Natural killer cell (primary cell): ENCODE measurements around the gene GPLD1. TPM values are rescaled to one million over a fixed set of nuclear protein-coding genes. Genes with fewer than 3 reads are reported as not detected.

Experiments used
- ATAC-seq, 3 donors: fragments of 150-1000 bp in 2 of 3; fragments of 200-7000 bp in 1 of 3; cut with Tn5 transposase; 1 replicate in 1 of 3; 2 replicates in 2 of 3; pipeline ENCODE4 v1.10.0; 2021; ENCODE audit warnings: mild to moderate bottlenecking in 2 of 3, moderate library complexity in 2 of 3
- DNase-seq, 2 donors: peaks; one replicate each; pipeline versions ENCODE4 v3.0.0 to v3.0.0-alpha.2; 2013 to 2021; ENCODE audit warnings: mixed read lengths in 1 of 2
- H3K27ac ChIP-seq: one replicate; pipeline ENCODE4 v1.5.1; 2013; ENCODE audit warnings: mild to moderate bottlenecking, low read length
- H3K27me3 ChIP-seq: one replicate; pipeline ENCODE4 v1.6.1; 2013; ENCODE audit warnings: low read length; ENCODE audit not compliant: control insufficient read depth, insufficient read depth
- H3K36me3 ChIP-seq: one replicate; pipeline ENCODE4 v1.6.1; 2013; ENCODE audit warnings: low read length; ENCODE audit not compliant: control insufficient read depth, insufficient read depth
- H3K4me1 ChIP-seq: one replicate; pipeline ENCODE4 v1.6.1; 2013; ENCODE audit warnings: low read length; ENCODE audit not compliant: control insufficient read depth, insufficient read depth
- H3K4me3 ChIP-seq: one replicate; pipeline ENCODE4 v1.5.1; 2013; ENCODE audit warnings: low read length
- H3K9me3 ChIP-seq: one replicate; pipeline ENCODE4 v1.6.1; 2013; ENCODE audit warnings: low read length; ENCODE audit not compliant: control insufficient read depth, insufficient read depth
- H3K27ac Mint-ChIP-seq, 2 donors: one replicate each; pipeline ENCODE4 v1.8.0; 2022; ENCODE audit warnings: mild to moderate bottlenecking in 2 of 2, mixed read lengths in 2 of 2, moderate library complexity in 1 of 2
- H3K27me3 Mint-ChIP-seq, 2 donors: one replicate each; pipeline ENCODE4 v1.8.0; 2022; ENCODE audit warnings: low read depth in 2 of 2, mixed read lengths in 2 of 2
- H3K36me3 Mint-ChIP-seq: one replicate; pipeline ENCODE4 v1.8.0; 2022; ENCODE audit warnings: mixed read lengths
- H3K4me1 Mint-ChIP-seq, 2 donors: one replicate each; pipeline ENCODE4 v1.8.0; 2022; ENCODE audit warnings: mixed read lengths in 2 of 2
- H3K4me3 Mint-ChIP-seq: one replicate; pipeline ENCODE4 v1.8.0; 2022; ENCODE audit warnings: mild to moderate bottlenecking, moderate library complexity, mixed read lengths
- H3K9me3 Mint-ChIP-seq, 2 donors: one replicate each; pipeline ENCODE4 v1.8.0; 2022; ENCODE audit warnings: mixed read lengths in 2 of 2
- WGBS: methylation state at CpG from one replicate; pipeline ENCODE4 v1.1.7; 2013; ENCODE audit warnings: missing lambda C conversion rate; ENCODE audit not compliant: insufficient coverage; 5-methylcytosine and 5-hydroxymethylcytosine counted together
- intact Hi-C: fragments of 100-400 bp; cut with micrococcal nuclease; formaldehyde crosslinking; loops from one replicate; pipeline ENCODE4 v1.14.2; 2022
- total RNA-seq, 4 donors: library from RNA; stranded (reverse); fragments of 120-200 nt in 1 of 4; gene quantifications; one replicate each; pipeline versions ENCODE4 v1.2.3 to v1.2.4, GENCODE V29; 2013 to 2022
- TF ChIP-seq, protein P1 (sequence below): fragments of 200-600 bp; IDR thresholded peaks from one replicate; pipeline ENCODE4 v1.8.0; 2022; ENCODE audit warnings: antibody characterized with exemption

GPLD1 gene
- total RNA-seq, 3 donors from 2014 or later (not counting 1 experiment from before 2014, with no cell fraction given) = 0.86 to 1.3 (median 0.88) TPM

DNA sequence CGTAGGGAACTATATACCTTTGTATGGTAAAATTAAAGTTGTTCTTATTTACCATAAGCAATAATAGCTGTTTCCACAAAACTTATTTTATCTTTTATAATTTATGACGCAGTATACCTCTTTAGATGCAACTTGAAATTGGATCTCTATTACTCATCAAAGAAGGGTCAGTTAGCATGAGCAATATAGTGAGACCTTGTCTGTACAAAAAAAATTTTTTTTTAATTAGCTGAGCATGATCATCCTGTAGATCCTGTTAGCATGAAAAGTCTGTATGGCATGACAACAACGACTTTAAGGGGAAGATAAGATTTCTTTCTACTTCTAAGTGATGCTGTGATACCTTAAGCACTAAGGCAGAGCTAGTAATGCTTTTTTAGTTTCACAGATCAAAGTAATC lies 11.3 kb upstream of the GPLD1 start:
- no peak for ATAC-seq
- no peak for DNase-seq
- H3K9me3 ChIP-seq = no peaks in the 10 kb centered on the region
- peaks cover 2% of the 10 kb centered on the region for H3K36me3 ChIP-seq
- Mint-ChIP-seq H3K27ac (no peak overlapping the region), H3K9me3 (no peaks in the 10 kb centered on the region), H3K27me3 (no peaks in the 10 kb centered on the region), H3K4me3 (no peak overlapping the region), H3K4me1 (peaks cover 7 to 12% of the 10 kb centered on the region in 2 donors), H3K36me3 (no peaks in the 10 kb centered on the region)
- 85% methylated on average over 1 of the region's 3 CpGs for WGBS
- no peak overlapping the region for H3K27ac ChIP-seq
- intact Hi-C loops = no loop called here
- no peak overlapping the region for H3K4me3 ChIP-seq
- H3K4me1 ChIP-seq = peaks cover under 1% of the 10 kb centered on the region
- TF ChIP-seq, protein P1, sequence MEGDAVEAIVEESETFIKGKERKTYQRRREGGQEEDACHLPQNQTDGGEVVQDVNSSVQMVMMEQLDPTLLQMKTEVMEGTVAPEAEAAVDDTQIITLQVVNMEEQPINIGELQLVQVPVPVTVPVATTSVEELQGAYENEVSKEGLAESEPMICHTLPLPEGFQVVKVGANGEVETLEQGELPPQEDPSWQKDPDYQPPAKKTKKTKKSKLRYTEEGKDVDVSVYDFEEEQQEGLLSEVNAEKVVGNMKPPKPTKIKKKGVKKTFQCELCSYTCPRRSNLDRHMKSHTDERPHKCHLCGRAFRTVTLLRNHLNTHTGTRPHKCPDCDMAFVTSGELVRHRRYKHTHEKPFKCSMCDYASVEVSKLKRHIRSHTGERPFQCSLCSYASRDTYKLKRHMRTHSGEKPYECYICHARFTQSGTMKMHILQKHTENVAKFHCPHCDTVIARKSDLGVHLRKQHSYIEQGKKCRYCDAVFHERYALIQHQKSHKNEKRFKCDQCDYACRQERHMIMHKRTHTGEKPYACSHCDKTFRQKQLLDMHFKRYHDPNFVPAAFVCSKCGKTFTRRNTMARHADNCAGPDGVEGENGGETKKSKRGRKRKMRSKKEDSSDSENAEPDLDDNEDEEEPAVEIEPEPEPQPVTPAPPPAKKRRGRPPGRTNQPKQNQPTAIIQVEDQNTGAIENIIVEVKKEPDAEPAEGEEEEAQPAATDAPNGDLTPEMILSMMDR = no peak
- H3K27me3 ChIP-seq = no peaks in the 10 kb centered on the region

DNA sequence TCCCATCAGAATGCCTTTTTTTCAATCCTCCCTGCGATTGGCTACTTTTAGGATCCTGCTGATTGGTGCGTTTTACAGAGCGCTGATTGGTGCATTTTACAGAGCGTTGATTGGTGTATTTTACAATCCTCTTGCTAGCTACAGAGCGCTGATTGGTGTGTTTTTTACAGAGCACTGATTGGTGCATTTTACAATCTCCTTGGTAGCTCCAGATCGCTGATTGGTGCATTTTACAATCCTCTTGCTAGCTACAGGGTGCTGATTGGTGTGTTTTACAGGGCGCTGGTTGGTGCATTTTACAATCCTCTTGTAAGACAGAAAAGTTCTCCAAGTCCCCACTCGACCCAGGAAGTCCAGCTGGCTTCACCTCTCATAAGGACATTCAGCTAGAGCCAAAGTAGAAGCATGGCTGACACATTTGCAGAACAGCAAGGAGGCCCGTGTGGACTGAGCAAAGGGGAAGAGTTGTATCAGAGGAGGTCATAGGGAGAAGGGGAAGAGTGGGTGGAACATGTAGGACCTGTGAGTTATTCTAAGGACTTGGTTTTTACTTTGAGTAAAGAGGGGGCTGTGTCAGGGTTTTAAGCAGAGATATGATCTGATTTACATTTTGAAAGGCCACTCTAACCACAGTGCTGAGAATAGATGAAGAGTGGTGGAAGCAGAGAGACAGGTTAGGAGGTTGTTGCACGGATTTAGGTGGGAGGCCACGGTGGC lies 8.0 kb upstream of the GPLD1 start:
- Histone ChIP-seq H3K4me3 (no peak overlapping the region), H3K27ac (no peak overlapping the region), H3K9me3 (no peaks in the 10 kb centered on the region), H3K27me3 (no peaks in the 10 kb centered on the region), H3K36me3 (no peaks in the 10 kb centered on the region), H3K4me1 (peaks cover 13% of the 10 kb centered on the region)
- DNase-seq (peak in 1 of 2 donors; percentile 23), ATAC-seq (no peak)
- 88% methylated on average over 11 of the region's 11 CpGs for WGBS
- intact Hi-C loops = no loop called here
- no peaks in the 10 kb centered on the region for H3K9me3 Mint-ChIP-seq
- no peak overlapping the region for H3K27ac Mint-ChIP-seq
- H3K36me3 Mint-ChIP-seq = no peaks in the 10 kb centered on the region
- TF ChIP-seq, protein P1 = no peak
- no peaks in the 10 kb centered on the region for H3K27me3 Mint-ChIP-seq
- peaks cover 23 to 27% of the 10 kb centered on the region in 2 donors for H3K4me1 Mint-ChIP-seq
- peak overlapping the region; percentile 38 for H3K4me3 Mint-ChIP-seq

DNA sequence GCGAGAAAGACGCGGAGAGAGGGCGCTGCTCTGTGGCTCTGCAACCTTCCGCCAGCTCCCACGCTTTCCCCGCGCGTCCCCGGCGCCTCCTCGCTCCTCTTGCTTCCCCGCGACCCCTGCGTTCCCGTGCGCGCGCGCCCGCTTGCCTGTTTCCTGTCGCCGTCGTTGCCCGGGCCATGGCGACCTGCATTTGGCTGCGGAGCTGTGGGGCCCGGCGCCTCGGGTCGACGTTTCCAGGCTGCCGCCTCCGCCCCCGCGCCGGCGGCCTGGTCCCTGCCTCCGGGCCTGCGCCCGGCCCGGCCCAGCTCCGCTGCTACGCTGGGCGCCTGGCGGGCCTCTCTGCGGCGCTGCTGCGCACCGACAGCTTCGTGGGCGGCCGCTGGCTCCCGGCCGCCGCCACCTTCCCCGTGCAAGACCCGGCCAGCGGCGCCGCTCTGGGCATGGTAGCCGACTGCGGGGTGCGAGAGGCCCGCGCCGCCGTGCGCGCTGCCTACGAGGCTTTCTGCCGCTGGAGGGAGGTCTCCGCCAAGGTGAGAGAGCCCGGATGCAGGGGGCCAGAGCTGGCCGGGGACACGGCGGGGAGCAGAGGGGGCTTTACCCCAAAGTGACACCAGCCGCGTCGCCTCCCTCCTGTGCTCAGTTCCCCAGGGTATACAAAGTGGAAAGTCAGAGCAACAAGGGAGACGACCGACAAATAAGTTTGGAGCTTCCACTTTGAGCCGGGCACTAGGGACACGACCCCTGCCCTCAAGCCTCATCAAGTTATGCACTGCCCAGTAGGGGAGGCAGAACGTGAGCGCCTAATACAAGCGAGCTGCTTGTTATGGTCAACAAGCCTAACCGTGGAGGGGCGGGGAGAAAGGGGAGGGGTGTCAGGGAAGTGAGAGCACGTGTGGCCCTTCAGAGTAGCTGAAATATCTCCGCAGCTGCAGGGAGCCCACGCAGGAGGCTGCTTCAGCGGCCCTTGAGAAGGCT lies 5.7 kb upstream of the GPLD1 start, which contains the start of gene ALDH5A1:
TSS of gene ALDH5A1 (plus strand) at position 149 of the 975 bp plus-strand sequence. CDS start at position 177, 28 bp downstream.
- H3K36me3 ChIP-seq = no peaks in the 10 kb centered on the region
- H3K4me1 ChIP-seq = peaks cover 13% of the 10 kb centered on the region
- Mint-ChIP-seq H3K36me3 (no peaks in the 10 kb centered on the region), H3K27ac (peak within 1 kb of the TSS; percentile 21 to 69), H3K27me3 (no peaks in the 10 kb centered on the region), H3K4me3 (peak within 1 kb of the TSS; percentile 90), H3K4me1 (peaks cover 23 to 27% of the 10 kb centered on the region in 2 donors), H3K9me3 (no peaks in the 10 kb centered on the region)
- TF ChIP-seq, protein P1 = peak; percentile 28
- peak; percentile 51 to 87 for DNase-seq
- no peaks in the 10 kb centered on the region for H3K27me3 ChIP-seq
- H3K4me3 ChIP-seq = peak within 1 kb of the TSS; percentile 56
- H3K9me3 ChIP-seq = no peaks in the 10 kb centered on the region
- ATAC-seq = peak; percentile 75 to 81 (median 81)
- H3K27ac ChIP-seq = peak within 1 kb of the TSS; percentile 46
- intact Hi-C loops = no loop called here
- WGBS = under 1% methylated on average over 93 of the region's 93 CpGs
